Measurements from ENCODE around the gene ME3.
A peak's percentile ranks its signal among the peaks of the same experiment; 100 is the strongest.

ME3 gene

GRCh38 chr11:86575208-86575855 lies 97.1 kb downstream of the ME3 start:
- no peak for TF ChIP-seq CTCF (conservative IDR thresholded peaks at IDR 0.05)
- H3K27ac ChIP-seq: peak overlapping the region; percentile 34; the same call in 1 of the 2 replicates

- no peak for TF ChIP-seq CTCF (conservative IDR thresholded peaks at IDR 0.05)
- H3K27ac ChIP-seq: peak overlapping the region; percentile 49; the same call in 1 of the 2 replicates
These were observed 97.8 kb downstream of the ME3 start for GRCh38 chr11:86574493-86575207.

- no peak overlapping the region for H3K27ac ChIP-seq
- TF ChIP-seq CTCF (conservative IDR thresholded peaks at IDR 0.05): peak; percentile 36
These were observed 101.0 kb downstream of the ME3 start for GRCh38 chr11:86571273-86571948.

GRCh38 chr11:86570451-86570850 lies 102.0 kb downstream of the ME3 start:
- no peak overlapping the region for H3K27ac ChIP-seq
- no peak for TF ChIP-seq CTCF (conservative IDR thresholded peaks at IDR 0.05)

- H3K27ac ChIP-seq: no peak overlapping the region
- no peak for TF ChIP-seq CTCF (conservative IDR thresholded peaks at IDR 0.05)
These were observed 102.4 kb downstream of the ME3 start for GRCh38 chr11:86570020-86570419.

GRCh38 chr11:86569109-86569508 lies 103.3 kb downstream of the ME3 start:
- no peak overlapping the region for H3K27ac ChIP-seq
- no peak for TF ChIP-seq CTCF (conservative IDR thresholded peaks at IDR 0.05)

- no peak overlapping the region for H3K27ac ChIP-seq
- TF ChIP-seq CTCF (conservative IDR thresholded peaks at IDR 0.05): no peak
These were observed 106.6 kb downstream of the ME3 start for GRCh38 chr11:86565801-86566312.

Measured in VCaP (cell line).